OCI-LY3 (cell line): Measurements from ENCODE around the gene COMMD3.
A peak's percentile ranks its signal among the peaks of the same experiment; 100 is the strongest.

Experiments used
- H2AFZ ChIP-seq: fragments of 200-600, 300-600 bp; shearing (Covaris generic); 2 replicates; pipeline ENCODE4 v1.6.0; 2014; ENCODE audit warnings: antibody characterized with exemption, low read depth, low read length
- H3K27ac ChIP-seq: fragments of 200-600, 300-600 bp; sonication (generic); 2 replicates; pipeline ENCODE4 v1.5.1; 2014; ENCODE audit warnings: mild to moderate bottlenecking, low read length, moderate library complexity, mixed read lengths
- H3K27me3 ChIP-seq: fragments of 200-600, 300-600 bp; sonication (generic); 2 replicates; pipeline ENCODE4 v1.6.1; 2014; ENCODE audit warnings: low read depth, low read length, mixed read lengths
- H3K36me3 ChIP-seq: fragments of 200-600, 300-600 bp; sonication (generic); replicated peaks from 2 replicates; pipeline ENCODE3; 2014; ENCODE audit warnings: low read depth, low read length, mixed read lengths
- H3K4me1 ChIP-seq: fragments of 300-600, 200-600 bp; sonication (generic); 2 replicates; pipeline ENCODE4 v1.6.1; 2014; ENCODE audit warnings: low read length, mixed read lengths
- H3K4me2 ChIP-seq: fragments of 200-600, 300-600 bp; sonication (generic); 2 replicates; pipeline ENCODE4 v1.6.1; 2014; ENCODE audit warnings: low read length, mixed read lengths
- H3K4me3 ChIP-seq: fragments of 300-600, 200-600 bp; sonication (generic); 2 replicates; pipeline ENCODE4 v1.5.1; 2014; ENCODE audit warnings: antibody characterized with exemption, mild to moderate bottlenecking, low read length, moderate library complexity
- H3K79me2 ChIP-seq: fragments of 300-600, 200-600 bp; shearing (Covaris generic); 2 replicates; pipeline ENCODE4 v1.6.1; 2014; ENCODE audit warnings: mild to moderate bottlenecking, low read length, mixed read lengths
- H3K9ac ChIP-seq: fragments of 300-600, 200-600 bp; shearing (Covaris generic); 2 replicates; pipeline ENCODE4 v1.6.0; 2014; ENCODE audit warnings: mild to moderate bottlenecking, low read length, moderate library complexity
- H3K9me3 ChIP-seq: fragments of 200-600, 300-600 bp; shearing (Covaris generic); 2 replicates; pipeline ENCODE4 v1.6.1; 2014; ENCODE audit warnings: low read length, mixed read lengths; ENCODE audit not compliant: insufficient read depth
- H4K20me1 ChIP-seq: fragments of 200-600, 300-600 bp; sonication (generic); 2 replicates; pipeline ENCODE4 v1.6.1; 2016; ENCODE audit warnings: low read length, mixed read lengths; ENCODE audit not compliant: insufficient read depth
- EZH2phosphoT487 ChIP-seq: fragments of 200-600 bp; shearing (Covaris generic); IDR thresholded peaks from 2 replicates; pipeline ENCODE4 v1.6.1; 2018; ENCODE audit warnings: antibody characterized with exemption, mixed run types, low read depth
- TF ChIP-seq, protein P1 (sequence below): fragments of 200-600, 300-600 bp; sonication (generic); IDR thresholded peaks from 2 replicates; pipeline ENCODE4 v1.5.1; 2014; ENCODE audit warnings: antibody characterized with exemption, low read length, low read depth

Gene COMMD3

DNA sequence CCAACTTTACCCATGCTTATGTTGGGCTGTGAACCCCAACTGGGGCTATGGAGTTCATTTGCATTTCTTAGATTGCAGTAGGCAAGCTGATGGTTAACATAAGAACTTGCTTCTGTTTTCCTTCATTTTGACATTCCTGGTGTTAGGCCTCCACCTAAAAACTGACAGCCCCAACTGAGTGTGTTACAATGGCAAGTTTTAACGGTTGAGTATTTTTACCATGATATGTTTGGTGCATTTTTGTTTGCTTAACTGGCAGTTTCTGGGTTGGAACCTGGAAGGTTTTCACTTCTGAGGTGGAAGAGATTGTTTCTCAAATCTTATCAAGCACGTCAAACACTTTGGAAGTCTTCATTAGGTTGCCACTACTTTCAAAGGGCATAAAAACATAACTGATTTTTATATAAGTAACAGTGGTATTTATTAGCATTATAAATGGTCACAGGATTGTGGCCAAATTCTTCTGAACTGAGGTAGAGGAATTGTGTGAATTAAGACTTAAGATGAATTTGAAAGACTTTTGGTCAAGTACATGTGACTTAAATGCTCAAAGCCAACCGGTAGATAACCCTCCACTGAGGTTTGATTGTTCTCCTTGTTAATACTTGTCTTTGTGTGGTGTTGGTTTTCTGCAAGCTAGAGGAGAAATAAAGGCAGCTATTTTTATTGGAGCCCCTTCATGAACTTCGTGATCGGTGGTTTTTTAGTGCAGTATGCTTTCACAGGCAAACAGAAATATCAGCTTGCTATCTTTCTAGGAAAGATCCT is 7.5 kb downstream of the COMMD3 start:
- Histone ChIP-seq H3K27me3 (peaks cover 41% of the 10 kb centered on the region), H4K20me1 (peaks cover 14% of the 10 kb centered on the region; the same call in 1 of the 2 replicates), H3K4me2 (no peak overlapping the region)

DNA sequence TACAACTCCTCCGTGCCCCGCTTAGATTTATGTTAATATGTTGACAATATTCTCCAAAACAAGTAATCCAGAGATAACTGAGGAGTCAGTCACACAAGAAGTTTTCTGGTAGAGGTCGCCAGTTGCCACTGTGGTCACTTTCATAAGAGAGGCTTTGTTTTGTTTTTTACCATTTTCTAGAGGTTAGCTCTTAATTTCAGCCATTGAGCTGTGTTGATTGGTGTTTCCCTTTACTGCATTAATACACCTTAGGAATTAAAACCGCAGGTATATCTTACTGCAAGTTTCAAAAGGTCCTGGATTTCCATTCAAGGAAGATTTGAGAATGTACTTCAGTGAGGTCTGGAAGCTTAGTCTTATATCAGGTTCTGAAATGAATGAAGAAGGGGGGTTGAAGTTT is 8.2 kb downstream of the COMMD3 start:
- peak overlapping the region; percentile 59 for H3K9ac ChIP-seq
- H3K9me3 ChIP-seq, result no peaks in the 10 kb centered on the region
- peaks cover 34% of the 10 kb centered on the region for H3K27me3 ChIP-seq
- peaks cover 7% of the 10 kb centered on the region for H3K36me3 ChIP-seq
- peaks cover 34% of the 10 kb centered on the region for H3K4me1 ChIP-seq
- peak overlapping the region; percentile 93 for H3K4me2 ChIP-seq
- H3K4me3 ChIP-seq, result peak overlapping the region; percentile 84
- TF ChIP-seq, protein P1, sequence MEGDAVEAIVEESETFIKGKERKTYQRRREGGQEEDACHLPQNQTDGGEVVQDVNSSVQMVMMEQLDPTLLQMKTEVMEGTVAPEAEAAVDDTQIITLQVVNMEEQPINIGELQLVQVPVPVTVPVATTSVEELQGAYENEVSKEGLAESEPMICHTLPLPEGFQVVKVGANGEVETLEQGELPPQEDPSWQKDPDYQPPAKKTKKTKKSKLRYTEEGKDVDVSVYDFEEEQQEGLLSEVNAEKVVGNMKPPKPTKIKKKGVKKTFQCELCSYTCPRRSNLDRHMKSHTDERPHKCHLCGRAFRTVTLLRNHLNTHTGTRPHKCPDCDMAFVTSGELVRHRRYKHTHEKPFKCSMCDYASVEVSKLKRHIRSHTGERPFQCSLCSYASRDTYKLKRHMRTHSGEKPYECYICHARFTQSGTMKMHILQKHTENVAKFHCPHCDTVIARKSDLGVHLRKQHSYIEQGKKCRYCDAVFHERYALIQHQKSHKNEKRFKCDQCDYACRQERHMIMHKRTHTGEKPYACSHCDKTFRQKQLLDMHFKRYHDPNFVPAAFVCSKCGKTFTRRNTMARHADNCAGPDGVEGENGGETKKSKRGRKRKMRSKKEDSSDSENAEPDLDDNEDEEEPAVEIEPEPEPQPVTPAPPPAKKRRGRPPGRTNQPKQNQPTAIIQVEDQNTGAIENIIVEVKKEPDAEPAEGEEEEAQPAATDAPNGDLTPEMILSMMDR, result no peak
- no peak for TF ChIP-seq EZH2phosphoT487
- peaks cover 14% of the 10 kb centered on the region; the same call in 1 of the 2 replicates for H4K20me1 ChIP-seq
- H3K79me2 ChIP-seq, result peaks cover 30% of the 10 kb centered on the region
- no peak overlapping the region for H3K27ac ChIP-seq
- no peak overlapping the region for H2AFZ ChIP-seq

More for the DNA sequence above, 7.5 kb downstream of the COMMD3 start:
- H3K36me3 ChIP-seq, result peaks cover 6% of the 10 kb centered on the region
- no peak overlapping the region for H3K27ac ChIP-seq
- H3K9me3 ChIP-seq, result no peaks in the 10 kb centered on the region
- H3K79me2 ChIP-seq, result peaks cover 30% of the 10 kb centered on the region
- TF ChIP-seq, protein P1, result no peak
- no peak for TF ChIP-seq EZH2phosphoT487
- peaks cover 34% of the 10 kb centered on the region for H3K4me1 ChIP-seq
- no peak overlapping the region for H3K4me3 ChIP-seq
- no peak overlapping the region for H2AFZ ChIP-seq
- no peak overlapping the region for H3K9ac ChIP-seq

DNA sequence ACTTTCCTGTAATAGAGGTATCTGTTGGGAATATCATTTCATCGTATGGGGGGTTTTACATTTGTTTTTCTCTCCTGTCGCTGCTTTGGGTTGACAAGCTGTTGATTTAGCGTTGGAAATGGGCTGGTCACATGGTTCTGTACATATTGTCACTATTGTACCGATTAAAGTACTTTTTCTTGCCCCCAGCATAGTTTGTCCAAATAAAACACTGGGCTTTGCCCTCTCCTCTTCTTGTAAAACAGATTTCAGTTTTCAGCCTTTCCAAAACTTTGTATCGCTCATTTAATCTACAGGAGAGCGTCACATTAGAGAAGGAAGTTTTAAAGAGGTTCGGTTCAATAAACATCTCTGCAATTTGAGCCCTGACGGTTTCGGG is 8.7 kb downstream of the COMMD3 start:
- Histone ChIP-seq H3K4me1 (peaks cover 29% of the 10 kb centered on the region), H4K20me1 (peaks cover 14% of the 10 kb centered on the region; the same call in 1 of the 2 replicates), H3K79me2 (peaks cover 30% of the 10 kb centered on the region), H3K9me3 (no peaks in the 10 kb centered on the region), H3K27ac (no peak overlapping the region), H2AFZ (no peak overlapping the region), H3K36me3 (peaks cover 12% of the 10 kb centered on the region), H3K27me3 (peaks cover 32% of the 10 kb centered on the region), H3K9ac (peak overlapping the region; percentile 59), H3K4me2 (peak overlapping the region; percentile 93), H3K4me3 (peak overlapping the region; percentile 84)
- no peak for TF ChIP-seq EZH2phosphoT487
- TF ChIP-seq, protein P1, result no peak

DNA sequence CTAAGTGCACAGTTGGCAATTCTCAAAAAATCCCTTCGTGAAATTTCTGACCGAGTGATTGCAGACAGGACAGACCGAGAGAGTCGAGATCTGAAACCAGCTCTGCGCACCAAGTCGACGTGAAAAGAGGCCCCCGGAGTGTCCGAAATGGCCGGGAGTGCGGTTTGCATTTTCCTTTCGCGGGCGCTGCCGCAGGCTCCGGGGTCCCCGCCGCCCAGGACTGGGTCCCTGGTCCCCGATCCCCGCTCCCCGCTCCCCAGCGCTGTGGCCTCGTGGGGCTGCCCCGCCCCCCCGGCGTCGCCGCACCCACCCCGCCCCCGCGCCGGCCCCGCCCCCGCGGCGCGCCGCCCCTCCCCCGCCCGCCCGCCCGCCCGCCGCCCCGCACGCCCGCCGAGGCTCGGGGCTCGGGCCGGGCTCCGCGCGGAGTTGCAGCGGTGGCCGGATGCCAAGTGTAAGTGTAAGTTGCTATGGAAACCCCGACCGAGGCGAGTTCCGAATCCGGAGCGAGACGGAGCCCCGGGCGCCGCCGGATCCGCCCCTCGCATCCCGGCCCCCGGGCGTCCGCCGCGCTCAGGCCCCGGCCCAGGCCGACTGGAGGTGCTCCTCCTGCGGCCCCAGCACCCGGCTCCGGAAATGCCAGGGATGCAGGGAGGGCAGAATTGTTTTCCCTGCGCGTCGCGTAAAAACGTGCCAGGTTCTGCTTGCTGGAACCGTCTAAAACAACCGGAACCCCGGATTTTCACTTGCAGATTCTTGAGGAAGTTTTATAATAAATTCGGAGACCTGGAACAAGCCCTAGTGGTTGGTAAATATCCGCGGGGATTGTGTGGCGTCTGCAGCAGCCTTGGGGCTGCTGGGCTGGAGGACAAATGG is 9.3 kb downstream of the COMMD3 start:
- Histone ChIP-seq H3K9me3 (no peaks in the 10 kb centered on the region), H4K20me1 (peaks cover 14% of the 10 kb centered on the region; the same call in 1 of the 2 replicates), H3K4me1 (peaks cover 27% of the 10 kb centered on the region), H3K4me2 (peak overlapping the region; percentile 93), H2AFZ (peak overlapping the region; percentile 57; the same call in 1 of the 2 replicates), H3K27ac (no peak overlapping the region), H3K4me3 (peak overlapping the region; percentile 84), H3K36me3 (peaks cover 16% of the 10 kb centered on the region), H3K27me3 (peaks cover 32% of the 10 kb centered on the region), H3K9ac (peak overlapping the region; percentile 59), H3K79me2 (peaks cover 30% of the 10 kb centered on the region)
- TF ChIP-seq, protein P1, result no peak
- TF ChIP-seq EZH2phosphoT487, result no peak
